GM12878 (cell line): ENCODE results near the gene RET. TPM values are rescaled to one million over a fixed set of nuclear protein-coding genes. Genes with fewer than 3 reads are reported as not detected.

ENCODE experiments used
- ATAC-seq: fragments of 200-7000 bp; cut with Tn5 transposase; 3 replicates; pipeline ENCODE4 v1.9.1; 2020; ENCODE audit warnings: mild to moderate bottlenecking, moderate library complexity
- BruUV-seq: library from RNA; stranded (reverse); fragments of 400-500 nt; replicated peaks from 2 replicates; lab custom pipeline; 2021; lab: Mats Ljungman, UMichigan
- CTCF ChIA-PET: fragments of 300-600 bp; sonication (Branson Sonifier 250); formaldehyde crosslinking; extraction: SDS; loops from one replicate; lab custom pipeline; 2021; ENCODE audit warnings: inconsistent platforms; lab: Yijun Ruan, JAX
- POLR2A ChIA-PET: fragments of 350-600 bp; formaldehyde crosslinking; extraction: SDS; loops from one replicate; lab custom pipeline; 2021; ENCODE audit warnings: inconsistent platforms; lab: Charles Lee
- RAD21 ChIA-PET: fragments of 300-600 bp; sonication (Branson Sonifier 250); formaldehyde crosslinking; loops from one replicate; lab custom pipeline; 2023; ENCODE audit warnings: antibody characterized with exemption; ENCODE audit not compliant: unreplicated experiment; lab: Charles Lee
- SMC1A ChIA-PET: fragments of 300-600 bp; sonication (Branson Sonifier 250); formaldehyde crosslinking; loops from one replicate; lab custom pipeline; 2023; ENCODE audit not compliant: unreplicated experiment, uncharacterized antibody; lab: Charles Lee
- DNase-seq: peaks from one replicate; pipeline ENCODE4 v3.0.0-alpha.2; 2011; ENCODE audit warnings: low read depth, low spot score
- FAIRE-seq: peaks from 3 replicates; lab custom pipeline; 2011; peaks lifted over from hg19 to GRCh38; lab: Jason Lieb, UNC
- H2AFZ ChIP-seq: 2 replicates; pipeline ENCODE4 v1.6.0; 2011; ENCODE audit warnings: low read depth, low read length, control low read depth; ENCODE audit not compliant: control insufficient read depth
- H3K27ac ChIP-seq: 2 replicates; pipeline ENCODE4 v1.5.1; 2011; ENCODE audit warnings: control low read depth; ENCODE audit not compliant: control insufficient read depth, insufficient read depth
- H3K27me3 ChIP-seq, 2 experiments: replicated peaks in 1 of 2; 2 replicates each; pipeline versions ENCODE4 v1.6.0 to v1.6.1; 2011; ENCODE audit warnings: low read length in 1 of 2; ENCODE audit not compliant: control insufficient read depth in 2 of 2, insufficient read depth in 2 of 2
- H3K36me3 ChIP-seq, 2 experiments: 2 replicates each; pipeline ENCODE4 v1.5.1; 2011; ENCODE audit warnings: low read length in 1 of 2; ENCODE audit not compliant: control insufficient read depth in 2 of 2, insufficient read depth in 2 of 2
- H3K4me1 ChIP-seq: 2 replicates; pipeline ENCODE4 v1.6.1; 2011; ENCODE audit warnings: mild to moderate bottlenecking, low read length, moderate library complexity, mixed read lengths; ENCODE audit not compliant: control insufficient read depth, insufficient read depth
- H3K4me2 ChIP-seq: 2 replicates; pipeline ENCODE4 v1.6.0; 2011; ENCODE audit warnings: control low read depth; ENCODE audit not compliant: control insufficient read depth, insufficient read depth
- H3K4me3 ChIP-seq: fragments of 200-600 bp; sonication (generic); 2 replicates; pipeline ENCODE4 v1.5.1; 2016
- H3K79me2 ChIP-seq: 2 replicates; pipeline ENCODE4 v1.6.0; 2011; ENCODE audit warnings: low read length; ENCODE audit not compliant: control insufficient read depth, insufficient read depth
- H3K9ac ChIP-seq: 2 replicates; pipeline ENCODE4 v1.8.0; 2011; ENCODE audit warnings: low read length, control low read depth, mixed read lengths; ENCODE audit not compliant: control insufficient read depth, insufficient read depth
- H3K9me3 ChIP-seq: replicated peaks from 3 replicates; pipeline ENCODE4 v1.5.1; 2011; ENCODE audit warnings: mild to moderate bottlenecking, low read length; ENCODE audit not compliant: control insufficient read depth, insufficient read depth
- H4K20me1 ChIP-seq: 2 replicates; pipeline ENCODE4 v1.6.0; 2011; ENCODE audit not compliant: control insufficient read depth, insufficient read depth
- CEBPZ ChIP-seq: fragments of 150-350 bp; IDR thresholded peaks from 2 replicates; pipeline ENCODE4 v1.6.1; 2016; ENCODE audit warnings: low read depth, low read length
- ESRRA ChIP-seq: IDR thresholded peaks from 2 replicates; pipeline ENCODE4 v1.6.1; 2012; ENCODE audit warnings: mild to moderate bottlenecking, low read length, improper control_type of control experiment
- IKZF1 ChIP-seq: fragments of 450-650 bp; conservative IDR thresholded peaks from 2 replicates; pipeline ENCODE4 v1.6.1; 2017; ENCODE audit warnings: antibody characterized with exemption, mild to moderate bottlenecking
- IRF3 ChIP-seq: fragments of 450-650 bp; IDR thresholded peaks from 2 replicates; pipeline ENCODE4 v1.6.1; 2014; ENCODE audit warnings: mild to moderate bottlenecking
- MLLT1 ChIP-seq: fragments of 450-650 bp; IDR thresholded peaks from 2 replicates; pipeline ENCODE4 v1.6.1; 2016; ENCODE audit warnings: mild to moderate bottlenecking
- RELB ChIP-seq: fragments of 450-650 bp; IDR thresholded peaks from 2 replicates; pipeline ENCODE4 v1.6.1; 2017; ENCODE audit warnings: low read depth, mild to moderate bottlenecking, moderate library complexity
- ZBTB33 ChIP-seq: fragments of 450-650 bp; IDR thresholded peaks from 2 replicates; pipeline ENCODE4 v1.6.1; 2017; ENCODE audit warnings: mild to moderate bottlenecking
- WGBS: methylation state at CpG from one replicate; pipeline ENCODE4 v1.1.6; 2016; ENCODE audit warnings: low lambda C conversion rate; ENCODE audit not compliant: insufficient replicate concordance, insufficient coverage; ENCODE audit errors: missing lambda C conversion rate; 5-methylcytosine and 5-hydroxymethylcytosine counted together
- in situ Hi-C: fragments of 300-500 bp; cut with MboI; formaldehyde crosslinking; loops from 9 replicates; pipeline ENCODE4 v1.14.3; 2018; ENCODE audit warnings: mixed read lengths
- intact Hi-C: fragments of 100-400 bp; cut with micrococcal nuclease; formaldehyde crosslinking; loops from one replicate; pipeline ENCODE4 v1.14.2; 2022; ENCODE audit not compliant: unreplicated experiment
- polyA plus RNA-seq, 11 experiments: library from polyadenylated mRNA; depleted of rRNA in 4 of 11; unstranded in 6 of 11; stranded (reverse) in 5 of 11; fragments of >200 nt; fragmentation: Nextera tagmentation in 4 of 11; fragmentation: Illumina TruSeq in 1 of 11; extraction: Ambion mirVana in 4 of 11; extraction: Trizol in 1 of 11; gene quantifications; 1 replicate in 1 of 11; 2 replicates in 10 of 11; pipeline versions ENCODE4 v1.2.1 to v1.2.3, GENCODE V29; 2011 to 2016; ENCODE audit warnings: inconsistent platforms in 2 of 11, missing spikeins in 2 of 11, low read depth in 1 of 11
- total RNA-seq, 4 experiments: library from RNA; depleted of rRNA in 3 of 4; stranded (reverse); fragments of >200 nt in 3 of 4; fragmentation: Illumina TruSeq in 1 of 4; extraction: Trizol in 1 of 4; gene quantifications; 2 replicates each; pipeline versions ENCODE4 v1.2.1 to v1.2.3, GENCODE V29; 2013 to 2021

The RET gene
- total and polyA plus RNA-seq, 10 of the 15 experiments (the other 5 are each of a cell fraction or from before 2014, with no cell fraction given): not detected

GRCh38 chr10:43058716-43059335 lies 18.0 kb upstream of the RET start:
- Histone ChIP-seq H4K20me1 (no peaks in the 10 kb centered on the region), H3K4me1 (no peaks in the 10 kb centered on the region), H3K36me3 (no peaks in the 10 kb centered on the region), H3K4me3 (no peak overlapping the region), H3K9ac (no peak overlapping the region), H3K9me3 (no peaks in the 10 kb centered on the region), H3K27me3 (no peaks in the 10 kb centered on the region; a peak in 2 of 4 replicates), H3K79me2 (no peaks in the 10 kb centered on the region), H2AFZ (no peak overlapping the region), H3K27ac (no peak overlapping the region), H3K4me2 (no peak overlapping the region)
- TF ChIP-seq RELB: no peak
- no peak for TF ChIP-seq CEBPZ
- no peak for TF ChIP-seq ZBTB33
- TF ChIP-seq IRF3: no peak
- TF ChIP-seq ESRRA: no peak
- TF ChIP-seq IKZF1: no peak
- no peak for TF ChIP-seq MLLT1
- WGBS: 12% methylated on average over 11 of the region's 13 CpGs
- no TSS peak for BruUV-seq
- CTCF ChIA-PET: no interaction called here
- RAD21 ChIA-PET: no interaction called here
- SMC1A ChIA-PET: no interaction called here
- POLR2A ChIA-PET: no interaction called here
- in situ Hi-C loops: no loop called here
- FAIRE-seq: no peak
- DNase-seq: no peak
- intact Hi-C loops: no loop called here
- ATAC-seq: no peak
